Stimulated activated naive B cell treated with anti-CD40 and anti-IgM and Interleukin-4, amounts not matched to agents 10 μg/mL and 1 μg/mL and 100 μg/mL, for 72 hours (primary cell): Measurements from ENCODE around the gene CXXC5.

Experiments used
- ATAC-seq, 2 donors: fragments of 150-1000 bp; cut with Tn5 transposase; replicated peaks; 2 replicates each; pipeline ENCODE4 v1.10.0; 2021; ENCODE audit warnings: moderate library complexity in 1 of 2
- DNase-seq: peaks from one replicate; pipeline ENCODE4 v3.0.0; 2021
- H3K27ac Mint-ChIP-seq: one replicate; pipeline ENCODE4 v1.8.0; 2022; ENCODE audit warnings: mild to moderate bottlenecking, mixed read lengths
- H3K27me3 Mint-ChIP-seq, 2 donors: one replicate each; pipeline ENCODE4 v1.8.0; 2022; ENCODE audit warnings: mixed read lengths in 2 of 2
- H3K36me3 Mint-ChIP-seq, 2 donors: one replicate each; pipeline ENCODE4 v1.8.0; 2022; ENCODE audit warnings: mixed read lengths in 2 of 2, mild to moderate bottlenecking in 1 of 2
- H3K4me1 Mint-ChIP-seq, 2 donors: one replicate each; pipeline ENCODE4 v1.8.0; 2022; ENCODE audit warnings: mixed read lengths in 2 of 2, mild to moderate bottlenecking in 1 of 2
- H3K4me3 Mint-ChIP-seq, 2 donors: one replicate each; pipeline ENCODE4 v1.8.0; 2022; ENCODE audit warnings: mild to moderate bottlenecking in 2 of 2, mixed read lengths in 2 of 2, moderate library complexity in 1 of 2
- H3K9me3 Mint-ChIP-seq, 2 donors: one replicate each; pipeline ENCODE4 v1.8.0; 2022; ENCODE audit warnings: mixed read lengths in 2 of 2, mild to moderate bottlenecking in 1 of 2

Gene CXXC5

GRCh38 chr5:139660923-139661814 lies 13.0 kb downstream of the CXXC5 start:
- H3K9me3 Mint-ChIP-seq = no peaks in the 10 kb centered on the region
- peaks cover 69 to 97% of the 10 kb centered on the region in 2 donors for H3K4me1 Mint-ChIP-seq
- peak overlapping the region; percentile 97 for H3K27ac Mint-ChIP-seq
- peaks cover 7 to 31% of the 10 kb centered on the region in 2 donors for H3K36me3 Mint-ChIP-seq
- DNase-seq = peak; percentile 80
- no peaks in the 10 kb centered on the region for H3K27me3 Mint-ChIP-seq
- peak; percentile 65 to 66 for ATAC-seq
- peak overlapping the region; percentile 72 to 80 for H3K4me3 Mint-ChIP-seq

DNA sequence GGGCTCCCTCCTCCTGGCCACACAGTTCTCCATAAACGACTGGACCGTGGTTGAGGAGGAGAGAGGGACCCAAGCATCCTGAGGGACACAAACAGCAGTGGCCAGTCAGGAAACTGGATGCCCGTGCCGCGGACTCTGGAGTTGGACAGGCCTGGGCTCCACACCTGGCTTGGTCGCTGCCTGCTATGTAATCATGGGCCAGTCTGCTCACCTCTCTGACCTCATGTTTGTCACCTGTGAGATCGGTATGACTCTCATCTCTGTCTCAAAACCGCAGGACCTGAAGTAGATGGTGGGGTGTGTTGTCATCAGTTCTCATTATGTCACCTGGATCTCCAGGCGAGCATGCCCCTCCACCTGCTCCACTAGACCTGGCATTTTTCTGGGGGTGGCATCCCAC lies 14.5 kb downstream of the CXXC5 start:
- ATAC-seq (no peak), DNase-seq (no peak)
- Mint-ChIP-seq H3K27me3 (no peaks in the 10 kb centered on the region), H3K27ac (peak overlapping the region; percentile 97), H3K4me3 (no peak overlapping the region), H3K36me3 (peaks cover 4 to 30% of the 10 kb centered on the region in 2 donors), H3K9me3 (no peaks in the 10 kb centered on the region), H3K4me1 (peaks cover 76 to 97% of the 10 kb centered on the region in 2 donors)

- Mint-ChIP-seq H3K9me3 (no peaks in the 10 kb centered on the region), H3K36me3 (peaks cover 4 to 30% of the 10 kb centered on the region in 2 donors)
These were observed 15.3 kb downstream of the CXXC5 start for GRCh38 chr5:139663207-139664085.

GRCh38 chr5:139664086-139664693 lies 16.0 kb downstream of the CXXC5 start:
- peak overlapping the region; percentile 74 to 93 for H3K4me3 Mint-ChIP-seq
- ATAC-seq = peak; percentile 64 to 70
- no peaks in the 10 kb centered on the region for H3K27me3 Mint-ChIP-seq
- DNase-seq = peak; percentile 82
- H3K9me3 Mint-ChIP-seq = no peaks in the 10 kb centered on the region
- H3K36me3 Mint-ChIP-seq = peaks cover 4 to 28% of the 10 kb centered on the region in 2 donors
- peaks cover 69 to 96% of the 10 kb centered on the region in 2 donors for H3K4me1 Mint-ChIP-seq
- peak overlapping the region; percentile 92 for H3K27ac Mint-ChIP-seq

More at GRCh38 chr5:139663207-139664085, 15.3 kb downstream of the CXXC5 start:
- no peaks in the 10 kb centered on the region for H3K27me3 Mint-ChIP-seq
- peak overlapping the region; percentile 12 to 93 for H3K4me3 Mint-ChIP-seq
- DNase-seq (no peak), ATAC-seq (no peak)
- H3K4me1 Mint-ChIP-seq = peaks cover 73 to 96% of the 10 kb centered on the region in 2 donors
- H3K27ac Mint-ChIP-seq = peak overlapping the region; percentile 92

DNA sequence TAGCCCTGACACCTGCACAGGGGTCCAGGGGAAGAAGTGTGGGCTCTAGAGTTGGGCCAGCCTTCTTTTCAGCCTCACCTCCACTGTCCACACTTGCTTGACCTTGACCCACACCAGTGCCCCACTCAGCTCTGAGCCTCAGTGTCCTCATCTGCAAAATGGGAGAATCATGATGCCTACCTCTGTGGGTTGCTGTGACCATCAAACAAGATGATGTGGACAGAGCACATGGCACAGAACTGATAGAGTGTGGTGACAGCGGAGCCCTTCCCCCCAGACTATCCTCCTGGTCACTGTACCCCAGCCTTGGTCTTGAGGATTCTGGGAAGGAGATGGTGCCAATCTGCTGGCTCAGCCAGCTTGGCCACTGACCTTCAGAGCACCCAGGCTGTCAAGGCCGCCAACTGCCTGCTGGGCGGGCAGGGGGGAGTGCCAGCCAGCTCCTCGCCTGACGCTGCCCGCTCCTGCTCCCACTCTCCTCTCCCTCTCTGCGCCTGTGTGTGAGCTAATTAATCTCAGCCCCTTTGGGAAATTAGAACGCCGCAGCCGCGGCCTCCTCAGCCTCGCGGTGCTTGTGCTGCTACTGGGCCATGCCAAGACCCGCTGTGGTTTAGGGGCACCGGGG lies 16.7 kb downstream of the CXXC5 start:
- DNase-seq = no peak
- H3K9me3 Mint-ChIP-seq = no peaks in the 10 kb centered on the region
- no peaks in the 10 kb centered on the region for H3K27me3 Mint-ChIP-seq
- ATAC-seq = no peak
- H3K4me3 Mint-ChIP-seq = peak overlapping the region; percentile 74 to 93
- peaks cover 8 to 34% of the 10 kb centered on the region in 2 donors for H3K36me3 Mint-ChIP-seq
- H3K4me1 Mint-ChIP-seq = peaks cover 72 to 96% of the 10 kb centered on the region in 2 donors
- peak overlapping the region; percentile 92 for H3K27ac Mint-ChIP-seq

GRCh38 chr5:139665626-139666025 lies 17.5 kb downstream of the CXXC5 start:
- H3K27me3 Mint-ChIP-seq = no peaks in the 10 kb centered on the region
- peaks cover 8 to 37% of the 10 kb centered on the region in 2 donors for H3K36me3 Mint-ChIP-seq
- H3K27ac Mint-ChIP-seq = peak overlapping the region; percentile 92
- no peak for DNase-seq
- H3K9me3 Mint-ChIP-seq = no peaks in the 10 kb centered on the region
- H3K4me1 Mint-ChIP-seq = peaks cover 77 to 96% of the 10 kb centered on the region in 2 donors
- peak overlapping the region in 1 of 2 donors; percentile 93 for H3K4me3 Mint-ChIP-seq
- no peak for ATAC-seq

DNA sequence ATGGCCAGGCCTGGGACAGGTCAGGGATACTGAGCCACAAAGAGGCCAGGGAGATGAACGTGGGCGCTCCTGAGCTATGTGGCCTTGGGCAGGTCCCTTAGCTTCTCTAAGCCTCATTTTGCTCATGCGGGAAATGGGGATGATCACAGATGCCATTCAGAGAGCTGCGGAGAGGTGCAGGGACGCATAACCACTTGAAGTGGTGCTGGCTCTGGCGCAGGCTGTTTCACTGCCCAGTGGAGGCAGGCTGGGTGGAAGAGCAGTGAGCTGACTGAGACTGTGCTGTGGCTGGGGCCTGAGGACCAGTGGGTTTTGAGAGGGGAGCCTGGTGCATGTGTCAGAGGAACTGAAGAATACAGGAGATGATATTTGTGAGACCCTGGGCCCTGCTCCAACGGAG lies 18.4 kb downstream of the CXXC5 start:
- Mint-ChIP-seq H3K9me3 (no peaks in the 10 kb centered on the region), H3K4me3 (peak overlapping the region; percentile 83 to 93), H3K36me3 (peaks cover 5 to 36% of the 10 kb centered on the region in 2 donors), H3K4me1 (peaks cover 79 to 98% of the 10 kb centered on the region in 2 donors), H3K27me3 (no peaks in the 10 kb centered on the region), H3K27ac (peak overlapping the region; percentile 92)
- DNase-seq (no peak), ATAC-seq (no peak)

DNA sequence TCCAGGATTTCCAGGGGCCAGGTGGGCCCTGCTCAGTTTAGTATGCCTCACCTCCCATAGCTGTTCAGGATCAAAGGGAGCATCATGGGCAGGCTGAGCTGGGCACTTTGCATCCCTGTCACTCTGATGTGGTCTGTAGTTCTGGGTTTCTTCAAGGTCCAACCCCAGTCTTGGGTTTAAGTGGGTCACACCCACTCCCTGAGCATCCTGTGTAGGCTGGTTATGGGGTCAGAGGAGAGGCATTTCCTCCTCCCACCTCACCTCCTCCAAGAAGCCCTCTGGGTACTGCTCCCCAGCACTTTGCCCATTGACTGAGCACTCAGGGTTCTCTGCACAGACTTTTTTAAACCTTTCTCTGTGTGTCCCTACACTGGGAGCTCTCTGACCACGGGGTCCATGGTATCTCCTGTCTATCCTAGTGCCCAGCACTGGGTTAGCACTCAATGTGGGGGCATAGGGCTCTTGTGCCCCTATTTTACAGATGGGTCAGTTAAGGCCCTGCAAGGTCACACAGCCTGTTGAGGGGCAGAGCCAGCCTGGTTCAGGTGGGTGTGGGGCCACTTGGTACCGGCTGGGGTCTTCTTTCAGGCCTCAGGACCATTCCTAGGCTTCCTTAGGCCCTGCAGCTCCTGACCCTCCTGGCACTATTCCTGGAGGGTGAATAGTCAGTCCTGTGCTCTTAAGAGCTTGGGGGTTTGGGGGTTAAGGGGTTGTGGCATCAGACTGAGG lies 19.0 kb downstream of the CXXC5 start:
- H3K9me3 Mint-ChIP-seq = no peaks in the 10 kb centered on the region
- no peak for DNase-seq
- ATAC-seq = no peak
- peaks cover 77 to 98% of the 10 kb centered on the region in 2 donors for H3K4me1 Mint-ChIP-seq
- H3K27ac Mint-ChIP-seq = peak overlapping the region; percentile 92
- peak overlapping the region; percentile 83 to 93 for H3K4me3 Mint-ChIP-seq
- H3K36me3 Mint-ChIP-seq = peaks cover 4 to 34% of the 10 kb centered on the region in 2 donors
- H3K27me3 Mint-ChIP-seq = no peaks in the 10 kb centered on the region

GRCh38 chr5:139667730-139668063 lies 19.5 kb downstream of the CXXC5 start:
- peak overlapping the region; percentile 90 for H3K27ac Mint-ChIP-seq
- ATAC-seq (no peak), DNase-seq (no peak)
- no peaks in the 10 kb centered on the region for H3K9me3 Mint-ChIP-seq
- H3K4me1 Mint-ChIP-seq = peaks cover 80 to 98% of the 10 kb centered on the region in 2 donors
- H3K36me3 Mint-ChIP-seq = peaks cover 4 to 36% of the 10 kb centered on the region in 2 donors
- H3K4me3 Mint-ChIP-seq = peak overlapping the region; percentile 83 to 93
- H3K27me3 Mint-ChIP-seq = no peaks in the 10 kb centered on the region

DNA sequence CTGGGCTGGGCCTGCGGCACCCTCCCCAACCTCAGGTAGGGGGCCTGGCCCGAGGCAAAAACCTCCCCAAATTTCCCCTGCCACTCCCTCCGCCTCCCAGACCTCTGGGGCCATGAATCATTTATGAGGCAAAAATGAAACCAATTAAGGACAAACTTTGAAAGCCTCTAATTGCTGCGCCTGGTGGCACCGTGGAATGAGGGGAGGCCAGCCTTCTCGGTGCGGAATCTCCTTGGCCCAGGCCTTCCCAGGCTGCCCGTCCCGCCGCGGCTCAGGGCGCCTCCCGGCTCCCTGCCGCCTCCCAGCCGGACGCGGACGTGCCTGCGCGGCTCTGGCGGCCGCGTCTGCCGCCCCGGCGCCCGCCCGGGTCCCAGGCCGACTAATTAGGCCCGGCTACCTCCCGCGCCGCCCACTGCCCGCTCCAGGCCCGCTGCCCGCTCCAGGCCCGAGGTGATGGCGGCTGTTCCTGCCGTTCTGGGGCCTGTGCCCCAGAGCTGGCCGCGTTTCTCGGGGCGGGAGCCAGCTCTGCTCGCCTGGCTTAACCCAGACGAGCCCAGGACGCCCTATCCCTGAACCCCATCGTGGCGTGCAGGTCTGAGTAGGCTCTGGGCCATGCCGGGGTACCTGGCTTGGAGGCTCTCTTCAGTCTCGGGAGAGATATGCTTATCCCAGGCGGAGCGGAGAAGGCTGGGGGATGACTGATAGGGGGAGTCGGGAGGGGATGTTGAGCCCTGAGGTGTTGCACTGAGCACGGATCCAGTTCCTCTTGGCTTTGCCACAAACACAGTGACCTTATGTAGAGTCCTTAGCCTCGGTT lies 20.1 kb downstream of the CXXC5 start:
- peak overlapping the region; percentile 98 for H3K27ac Mint-ChIP-seq

DNA sequence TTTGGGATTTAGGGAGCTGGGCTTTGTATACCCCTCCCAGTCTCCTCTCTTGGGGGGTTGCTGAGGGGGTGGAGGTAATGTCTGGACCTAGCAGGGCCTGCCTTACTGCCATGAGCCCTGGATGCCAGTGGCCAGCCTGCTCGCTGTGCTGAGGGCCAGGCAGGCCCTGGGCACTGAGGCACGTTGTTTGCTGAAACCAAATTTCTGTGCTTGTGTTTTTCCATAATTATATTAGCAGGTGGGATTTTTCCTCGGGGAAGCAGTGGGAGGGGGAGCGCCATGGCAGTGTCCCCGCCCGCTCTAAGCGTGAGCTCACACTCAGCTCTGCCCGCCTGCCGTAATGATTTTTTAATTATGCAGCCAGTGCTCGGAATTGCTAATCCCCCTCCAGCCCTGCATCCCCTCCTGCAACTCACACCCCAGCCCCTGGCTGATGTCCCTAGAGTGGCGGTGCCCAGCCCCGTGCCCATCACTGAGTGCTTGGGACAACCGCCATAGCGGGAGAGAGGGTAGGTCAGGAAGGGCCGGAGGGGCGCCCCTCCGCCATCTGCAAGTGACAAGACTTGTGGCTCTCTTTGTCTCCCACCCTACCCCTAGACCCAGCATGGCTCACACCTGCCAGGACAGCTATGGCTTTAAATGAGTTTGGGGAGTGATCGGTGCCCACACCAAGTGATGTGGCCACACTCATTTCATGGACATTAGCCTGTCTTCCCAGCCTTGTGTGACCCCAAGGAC lies 20.9 kb downstream of the CXXC5 start:
- Mint-ChIP-seq H3K36me3 (peaks cover 4 to 36% of the 10 kb centered on the region in 2 donors), H3K9me3 (no peaks in the 10 kb centered on the region), H3K27ac (peak overlapping the region; percentile 98), H3K4me1 (peaks cover 72 to 98% of the 10 kb centered on the region in 2 donors), H3K4me3 (peak overlapping the region; percentile 84 to 93), H3K27me3 (no peaks in the 10 kb centered on the region)
- DNase-seq (no peak), ATAC-seq (no peak)

More for the DNA sequence above, 20.1 kb downstream of the CXXC5 start:
- ATAC-seq (no peak), DNase-seq (no peak)
- Mint-ChIP-seq H3K27me3 (no peaks in the 10 kb centered on the region), H3K9me3 (no peaks in the 10 kb centered on the region), H3K4me3 (peak overlapping the region; percentile 84 to 93), H3K36me3 (peaks cover 4 to 36% of the 10 kb centered on the region in 2 donors), H3K4me1 (peaks cover 77 to 98% of the 10 kb centered on the region in 2 donors)
